ENCODE results near the gene INTS14.
"Not testable (repeated sequence)": the region's sequence is repeated elsewhere in the genome, so short reads cannot be mapped to it uniquely, and the experiment has no call there.

The INTS14 gene

DNA sequence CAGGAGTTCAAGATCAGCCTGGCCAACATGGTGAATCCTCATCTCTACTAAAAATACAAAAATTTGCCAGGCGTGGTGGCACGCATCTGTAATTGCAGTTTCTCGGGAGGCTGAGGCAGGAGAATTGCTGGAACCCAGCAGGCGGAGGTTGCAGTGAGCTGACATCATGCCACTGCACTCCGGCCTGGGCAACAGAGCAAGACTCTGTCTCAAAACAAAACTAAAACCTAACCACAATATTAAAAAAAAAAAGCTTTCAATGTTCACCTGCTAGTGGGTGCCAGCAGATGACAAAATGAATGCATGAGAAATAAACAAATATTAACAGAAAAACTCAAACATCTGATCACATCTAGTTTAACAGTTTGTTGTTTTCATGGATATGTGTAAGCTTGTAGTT lies 19.8 kb upstream of the INTS14 start:
- no peak for DNase-seq

GRCh38 chr15:65629548-65629947 lies 18.6 kb upstream of the INTS14 start:
- no peak for DNase-seq

DNA sequence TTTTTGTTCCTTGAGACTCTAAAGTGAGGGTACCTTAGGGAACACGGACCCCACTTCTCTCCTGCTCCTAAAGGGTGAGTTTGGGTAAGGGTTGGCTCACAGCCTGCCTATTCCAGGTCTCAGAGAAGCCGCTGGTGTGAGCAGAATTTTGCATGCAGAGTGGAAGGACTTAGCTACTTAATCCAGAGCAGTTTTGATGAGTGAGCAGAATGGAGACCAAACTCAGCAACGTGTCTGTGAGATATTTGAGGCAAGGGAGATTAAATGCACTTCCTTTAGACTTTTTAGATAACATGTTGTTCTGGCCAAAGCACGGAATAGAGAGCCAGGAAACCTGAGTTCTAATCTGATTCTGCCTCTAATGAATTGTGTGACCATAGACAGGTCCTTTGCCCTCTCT lies 15.9 kb upstream of the INTS14 start:
- DNase-seq: no peak

DNA sequence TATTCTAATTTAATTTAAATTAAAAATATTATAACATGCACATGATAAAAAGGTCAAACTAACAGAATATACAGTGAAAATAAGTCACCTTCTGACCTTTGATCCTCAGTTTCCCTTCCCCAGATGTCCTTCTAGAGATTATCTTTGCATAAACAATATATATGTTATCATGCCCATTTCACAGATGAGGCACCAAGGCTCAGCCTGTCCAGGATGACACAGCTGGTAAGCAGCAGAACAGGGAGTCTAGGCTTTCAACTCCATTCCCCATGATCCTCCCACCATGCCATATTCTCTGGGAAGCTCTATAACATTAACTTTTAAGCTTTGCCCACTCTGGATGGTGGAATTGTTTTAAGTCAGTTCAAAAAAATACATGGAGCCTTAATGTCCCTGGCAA lies 12.2 kb upstream of the INTS14 start:
- DNase-seq: no peak

DNA sequence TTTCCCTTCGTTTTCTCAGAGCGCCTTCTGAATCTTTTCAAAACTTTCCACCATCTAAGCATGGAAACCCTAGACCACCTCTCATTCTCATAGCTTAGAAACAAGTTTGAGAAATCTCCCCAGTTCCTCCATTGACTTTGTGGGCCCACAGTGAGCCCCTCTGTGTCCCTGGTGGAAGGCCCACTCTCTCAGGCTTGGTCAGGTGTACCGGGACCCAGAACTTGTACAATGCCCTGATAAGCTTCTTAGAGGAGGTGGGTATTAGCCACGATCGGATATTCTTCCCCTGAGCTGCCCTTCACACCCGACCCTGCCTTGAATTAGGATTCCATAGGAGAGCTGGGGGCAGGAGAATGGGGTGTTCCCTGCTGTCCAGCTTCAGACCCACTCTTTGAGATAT lies 10.7 kb upstream of the INTS14 start, which contains the start of gene SLC24A1:
SLC24A1 (plus strand) TSS at position 301 of the 400 bp plus-strand sequence. CDS start 2,143 bp downstream, outside the sequence.
- no peak for DNase-seq

DNA sequence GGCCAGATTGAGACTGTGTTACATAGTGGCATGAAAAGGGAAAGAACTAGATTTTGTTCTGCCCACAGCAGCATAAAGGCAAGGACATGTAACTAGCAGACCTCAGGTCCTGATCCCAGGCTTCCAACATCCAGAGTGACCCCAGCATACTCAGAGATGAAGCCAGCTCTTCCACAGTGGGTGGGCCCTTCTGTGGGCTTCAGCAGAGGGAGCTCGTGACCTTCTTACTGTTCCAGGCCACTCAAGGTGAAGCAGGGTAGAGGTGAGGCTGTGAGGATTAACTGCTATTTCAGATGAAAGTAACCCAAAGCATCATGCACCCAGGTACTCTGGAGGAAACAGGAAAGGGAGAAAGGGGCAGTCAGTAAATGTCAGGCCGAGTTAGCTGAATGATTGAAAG lies 9.9 kb upstream of the INTS14 start:
- DNase-seq: no peak

DNA sequence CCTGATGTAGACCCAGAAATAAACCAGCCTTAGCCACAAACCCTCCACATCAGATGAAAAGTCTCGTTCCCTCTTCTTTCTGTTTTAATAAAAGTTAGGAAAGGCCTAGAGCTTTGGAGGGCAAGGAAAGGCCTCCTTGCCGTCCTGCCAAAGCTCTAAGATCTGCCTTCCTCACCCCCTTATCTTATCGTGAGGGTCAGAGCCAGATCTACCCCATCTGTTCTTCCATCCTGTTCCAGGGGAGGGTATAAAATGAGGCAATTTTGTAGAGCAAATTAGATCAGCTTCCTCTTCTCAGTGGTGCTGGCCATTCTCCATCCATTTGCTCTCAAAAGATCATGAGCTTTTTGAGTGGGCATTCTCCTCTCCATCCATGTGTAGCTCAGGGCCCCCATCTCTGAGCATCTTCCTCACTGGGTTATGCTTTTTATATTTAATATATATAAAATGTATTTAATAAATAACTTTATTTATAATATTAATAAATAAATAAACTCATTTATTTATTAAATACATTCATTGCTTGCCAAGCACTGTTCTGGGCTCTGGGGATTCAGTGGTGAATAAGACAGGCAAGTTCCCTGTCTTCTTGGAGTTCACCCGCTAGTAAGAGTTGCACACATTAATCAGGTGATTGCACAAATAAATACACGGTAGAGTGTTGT lies 8.8 kb upstream of the INTS14 start:
- no peak for DNase-seq

- DNase-seq: no peak
Observed at GRCh38 chr15:65618560-65619109, 7.7 kb upstream of the INTS14 start.

- DNase-seq: not testable (repeated sequence)
Observed at GRCh38 chr15:65615887-65616286, 5.0 kb upstream of the INTS14 start.

GRCh38 chr15:65612949-65613744 lies 2.2 kb upstream of the INTS14 start:
- DNase-seq: no peak

DNA sequence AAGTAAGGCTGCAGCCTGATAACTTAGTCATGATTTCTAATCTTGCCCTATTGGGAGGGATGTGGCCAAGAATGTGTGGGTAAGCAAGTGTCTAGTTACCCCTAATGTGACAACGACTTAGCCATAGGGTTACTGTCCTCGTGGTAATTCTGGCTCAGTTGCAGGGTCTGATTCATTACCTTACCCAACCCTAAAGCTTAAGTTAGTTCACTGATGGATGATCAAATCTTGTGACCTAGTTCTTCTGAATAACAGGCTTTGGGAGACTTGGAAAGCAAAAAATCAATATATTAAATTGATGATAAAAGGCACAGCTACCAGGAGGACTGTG lies 1.6 kb upstream of the INTS14 start:
- DNase-seq: no peak

DNA sequence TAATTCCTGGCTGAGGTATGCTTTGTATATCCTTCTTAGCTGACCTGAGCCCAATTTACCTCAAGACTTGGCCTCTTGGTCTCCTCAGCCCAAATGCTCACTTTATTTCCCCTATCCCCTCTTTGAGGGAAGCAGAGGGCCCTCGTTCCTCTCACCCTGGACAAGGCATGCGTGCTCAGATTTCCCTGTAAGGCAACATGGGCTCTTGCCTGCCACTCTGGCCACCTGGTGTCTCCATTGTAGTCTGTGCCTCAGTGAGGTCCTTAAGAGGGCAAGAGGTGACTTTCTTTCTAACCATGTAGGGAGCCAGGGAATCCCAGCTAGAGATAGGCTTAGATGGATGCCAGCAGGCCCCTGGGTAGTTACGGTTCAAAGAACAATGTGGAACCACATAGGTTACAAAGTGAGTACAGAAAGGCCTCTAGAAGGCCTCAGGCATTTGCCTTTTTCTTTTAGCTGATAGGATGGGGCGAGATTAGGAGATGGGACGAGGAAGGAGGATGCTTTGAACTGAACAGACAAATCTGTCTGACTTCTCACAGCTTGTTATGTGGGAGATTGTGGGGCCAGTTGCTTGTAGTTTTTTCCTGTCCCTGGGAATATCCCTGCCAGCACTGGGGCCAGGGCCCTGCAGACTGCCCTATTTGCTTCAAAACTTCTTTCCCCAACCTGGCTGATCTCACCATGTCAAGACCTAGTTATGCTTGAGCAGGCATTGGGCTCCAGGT lies 1.1 kb upstream of the INTS14 start:
- no peak for DNase-seq

DNA sequence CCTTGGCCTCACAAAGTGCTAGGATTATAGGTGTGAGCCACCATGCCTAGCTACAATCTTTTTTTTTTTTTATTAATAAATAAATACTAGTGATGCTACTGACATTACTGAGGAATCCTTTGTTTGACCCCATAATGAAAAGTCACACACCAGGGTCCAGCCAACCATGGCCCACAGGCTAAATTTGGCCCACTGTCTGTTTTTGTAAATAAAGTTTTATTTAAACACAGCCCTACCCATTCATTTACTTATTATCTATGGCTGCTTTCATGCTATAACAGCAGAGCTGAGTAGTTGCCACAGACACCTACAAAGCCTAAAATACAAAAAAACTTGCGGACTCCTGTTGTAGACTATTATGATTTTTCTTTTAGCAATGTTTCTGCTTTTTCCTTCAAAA lies 7.4 kb downstream of the INTS14 start:
- no peak for DNase-seq

- DNase-seq: no peak
Observed at GRCh38 chr15:65603134-65603533, 7.8 kb downstream of the INTS14 start.

DNA sequence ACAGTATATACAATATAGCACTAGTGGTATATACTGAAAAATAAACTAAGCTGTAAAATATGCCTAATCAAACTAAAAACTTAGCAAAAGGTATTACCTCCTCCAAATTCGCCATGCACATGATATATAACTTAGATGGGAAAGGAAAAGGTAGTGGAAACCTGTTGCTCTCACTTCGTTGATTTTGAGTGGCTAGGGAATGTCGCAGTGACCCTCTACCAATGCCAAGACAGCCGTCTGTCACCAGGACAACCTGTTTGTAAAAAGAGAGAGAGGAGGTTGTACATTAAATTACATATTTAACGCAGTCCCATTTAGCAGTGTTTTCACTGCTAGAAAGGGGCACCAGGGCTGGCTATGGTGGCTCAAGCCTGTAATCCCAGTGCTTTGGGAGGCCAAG lies 11.3 kb downstream of the INTS14 start:
- no peak for DNase-seq

GRCh38 chr15:65598468-65598867 lies 12.5 kb downstream of the INTS14 start:
- no peak for DNase-seq

DNA sequence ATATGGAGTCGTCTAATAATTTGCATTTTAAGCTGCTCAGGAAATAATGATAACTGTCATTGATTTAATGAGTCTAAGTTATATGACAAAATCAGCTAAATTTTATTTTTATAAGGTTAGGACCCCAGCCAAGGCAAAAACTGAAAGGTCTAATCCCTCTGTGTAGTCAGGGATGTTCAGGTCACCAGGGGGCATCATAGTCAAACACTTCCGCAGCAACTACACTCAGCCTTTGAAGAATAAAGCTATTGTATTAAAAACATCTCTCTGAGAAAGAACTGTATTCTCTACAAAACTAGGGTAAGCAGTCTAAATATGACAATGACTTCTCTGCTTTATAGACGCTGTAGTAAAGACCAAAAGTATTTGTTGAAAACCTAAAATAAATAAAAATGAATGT lies 15.0 kb downstream of the INTS14 start:
- peak; percentile 15 for DNase-seq

GRCh38 chr15:65587094-65587493 lies 23.8 kb downstream of the INTS14 start:
- no peak for DNase-seq

DNA sequence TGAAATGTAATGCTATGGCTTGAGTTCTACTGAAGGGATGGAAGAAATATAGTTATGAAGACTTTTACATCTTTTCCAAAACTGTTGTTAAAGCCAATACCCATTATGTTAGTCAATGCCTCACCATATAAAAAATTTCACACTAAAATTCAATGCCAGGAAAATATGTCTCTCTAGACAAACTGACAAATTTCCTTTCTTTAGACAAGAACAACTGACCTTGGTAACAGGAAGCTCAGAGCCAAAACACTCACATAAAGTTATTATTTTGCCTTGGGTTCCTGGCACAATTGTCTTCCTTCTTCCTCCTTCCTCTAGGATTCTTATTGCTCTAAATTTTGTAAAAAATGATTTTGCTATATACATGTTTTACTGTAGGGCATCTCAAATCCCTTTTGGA lies 26.7 kb downstream of the INTS14 start:
- no peak for DNase-seq

DNA sequence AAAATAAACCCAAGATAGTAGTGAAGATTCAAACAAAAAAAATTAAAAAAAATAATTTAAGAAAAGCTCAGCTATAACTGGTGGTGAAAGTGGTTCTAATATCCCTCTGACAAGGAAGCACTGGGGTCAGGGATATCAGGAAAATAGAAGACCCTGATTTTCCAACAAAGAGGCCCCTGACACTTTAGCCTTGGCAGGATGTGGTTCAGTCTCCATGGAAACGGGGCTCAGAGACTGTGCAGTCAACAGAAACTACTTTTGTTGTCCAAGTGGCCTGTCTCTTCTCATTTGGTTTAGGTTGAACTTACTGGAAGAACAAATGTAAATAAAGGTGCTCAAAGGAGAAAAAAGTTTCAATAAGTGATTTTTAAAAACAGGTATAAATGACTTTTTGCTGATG lies 27.2 kb downstream of the INTS14 start:
- DNase-seq: peak; percentile 22

DNA sequence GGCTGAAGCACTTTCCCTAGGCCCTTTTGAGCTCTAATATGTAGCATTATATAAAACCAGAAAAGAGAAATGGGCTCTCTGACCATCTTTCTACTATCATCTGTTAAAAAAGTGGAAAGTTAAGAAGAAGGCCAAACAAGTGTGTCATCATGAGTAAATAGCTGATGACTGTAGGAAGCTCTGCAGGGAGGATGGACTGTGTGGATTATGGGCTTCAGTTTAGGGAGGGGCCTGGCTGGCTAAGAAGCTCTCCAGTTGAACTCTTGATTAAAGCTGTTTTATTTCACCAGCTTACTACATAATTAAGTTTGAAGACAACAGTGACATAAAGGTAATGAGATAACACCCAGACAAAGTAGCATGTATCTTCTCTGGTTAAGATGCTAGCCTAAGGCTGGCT lies 30.6 kb downstream of the INTS14 start:
- DNase-seq: peak; percentile 71

- no peak for DNase-seq
Observed at GRCh38 chr15:65579762-65580161, 31.2 kb downstream of the INTS14 start.
